ENCODE data around the gene CDC37. TPM values are rescaled to one million over a fixed set of nuclear protein-coding genes. Genes with fewer than 3 reads are reported as not detected.

Gene CDC37
- total RNA-seq, 2 experiments from 2014 or later, result 269 to 332 TPM

DNA sequence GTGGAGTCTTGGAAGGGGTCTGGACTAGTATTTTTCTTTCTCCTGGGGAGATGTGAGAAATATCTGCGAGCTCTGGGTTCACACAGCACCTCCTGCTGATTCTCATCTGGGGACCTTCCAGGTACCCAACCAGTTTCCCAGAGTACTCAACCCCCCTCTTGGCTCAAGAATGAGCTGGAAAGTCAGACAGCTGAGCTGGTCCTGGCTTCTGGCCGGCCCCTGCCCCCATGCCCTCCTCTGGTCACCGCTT is 14.8 kb upstream of the CDC37 start:
- peak overlapping the region; percentile 76 for H3K4me3 ChIP-seq (ENCODE audit: low read depth, low read length, poor library complexity, severe bottlenecking)
- peaks cover 5% of the 10 kb centered on the region; the same call in 1 of the 2 replicates for H3K9me3 ChIP-seq (ENCODE audit: low read length)
- H3K9me2 ChIP-seq (ENCODE audit: insufficient read depth, low read length), result no peaks in the 10 kb centered on the region
- H4K20me1 ChIP-seq (ENCODE audit: insufficient read depth, low read length), result peaks cover 8% of the 10 kb centered on the region
- peaks cover 60% of the 10 kb centered on the region for H3K4me1 ChIP-seq (ENCODE audit: insufficient read depth, low read length, poor library complexity, severe bottlenecking)
- H3K4me2 ChIP-seq (ENCODE audit: low read length), result peak overlapping the region; percentile 72
- BruUV-seq (replicated peaks), result no TSS peak
- TF ChIP-seq EZH2phosphoT487 (IDR thresholded peaks at IDR 0.05; ENCODE audit: borderline replicate concordance, low read depth, low read length), result no peak
- TF ChIP-seq, protein P1, sequence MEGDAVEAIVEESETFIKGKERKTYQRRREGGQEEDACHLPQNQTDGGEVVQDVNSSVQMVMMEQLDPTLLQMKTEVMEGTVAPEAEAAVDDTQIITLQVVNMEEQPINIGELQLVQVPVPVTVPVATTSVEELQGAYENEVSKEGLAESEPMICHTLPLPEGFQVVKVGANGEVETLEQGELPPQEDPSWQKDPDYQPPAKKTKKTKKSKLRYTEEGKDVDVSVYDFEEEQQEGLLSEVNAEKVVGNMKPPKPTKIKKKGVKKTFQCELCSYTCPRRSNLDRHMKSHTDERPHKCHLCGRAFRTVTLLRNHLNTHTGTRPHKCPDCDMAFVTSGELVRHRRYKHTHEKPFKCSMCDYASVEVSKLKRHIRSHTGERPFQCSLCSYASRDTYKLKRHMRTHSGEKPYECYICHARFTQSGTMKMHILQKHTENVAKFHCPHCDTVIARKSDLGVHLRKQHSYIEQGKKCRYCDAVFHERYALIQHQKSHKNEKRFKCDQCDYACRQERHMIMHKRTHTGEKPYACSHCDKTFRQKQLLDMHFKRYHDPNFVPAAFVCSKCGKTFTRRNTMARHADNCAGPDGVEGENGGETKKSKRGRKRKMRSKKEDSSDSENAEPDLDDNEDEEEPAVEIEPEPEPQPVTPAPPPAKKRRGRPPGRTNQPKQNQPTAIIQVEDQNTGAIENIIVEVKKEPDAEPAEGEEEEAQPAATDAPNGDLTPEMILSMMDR (conservative IDR thresholded peaks at IDR 0.05; ENCODE audit: low read length), result no peak
- H3K79me2 ChIP-seq (ENCODE audit: insufficient read depth, low read depth, low read length), result peaks cover 68% of the 10 kb centered on the region
- H2AFZ ChIP-seq (ENCODE audit: low read length), result no peak overlapping the region
- ChIA-PET POLR2A (interaction anchor here (0.5 to 4.2 kb wide), 5 partner anchors 10 to 159 kb away, joined by 3 to 60 read pairs (median 5); partner anchors contain the start of genes ATG4D and CDC37), CTCF (ENCODE audit: unreplicated experiment) (interaction anchor here (0.8 to 2.0 kb wide), 2 partner anchors 10 to 12 kb away, joined by 4 to 27 read pairs; no protein-coding TSS in a partner anchor)
- peaks cover 18% of the 10 kb centered on the region for H3K36me3 ChIP-seq (ENCODE audit: insufficient read depth, low read length)
- DNase-seq (ENCODE audit: low spot score), result no peak
- H3K27ac ChIP-seq (ENCODE audit: low read depth, low read length, poor library complexity, severe bottlenecking), result peak overlapping the region; percentile 100
- intact Hi-C loops (cut with micrococcal nuclease; ENCODE audit: unreplicated experiment), result loop anchor here (5.0 kb wide), 1 partner anchor 554 kb away; no protein-coding TSS in a partner anchor

DNA sequence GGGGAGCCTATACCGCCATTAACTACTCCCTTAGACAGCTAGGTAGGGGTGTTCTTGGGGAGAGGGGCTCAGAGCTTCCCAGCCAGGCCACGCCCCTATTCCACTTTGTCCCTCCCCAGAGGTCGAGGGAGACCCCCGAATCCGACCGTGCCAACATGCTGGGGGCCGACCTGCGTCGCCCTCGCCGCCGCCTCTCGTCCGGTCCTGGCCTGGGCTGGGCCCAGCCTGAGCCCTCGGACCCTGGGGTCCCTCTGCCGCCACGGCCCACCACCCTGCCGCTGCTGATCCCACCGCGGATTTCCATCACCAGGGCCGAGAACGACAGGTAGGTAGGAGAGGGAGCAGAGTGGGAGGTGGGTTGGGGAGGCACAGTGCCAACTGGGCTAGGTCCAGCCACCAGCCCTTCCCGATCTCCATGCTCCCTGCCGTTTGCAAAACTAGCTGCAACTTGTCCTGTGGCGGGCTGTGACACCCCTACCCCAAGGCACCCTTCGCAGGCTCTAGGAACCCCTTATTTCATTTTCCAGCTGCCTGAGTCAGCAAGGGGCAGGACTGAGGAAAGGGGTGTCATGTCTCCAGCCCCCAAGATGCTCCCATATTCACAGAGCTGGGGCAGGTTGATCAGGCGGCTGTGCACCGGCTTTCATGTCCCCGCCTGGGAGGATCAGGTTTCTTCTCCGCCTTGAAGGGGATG is 14.3 kb upstream of the CDC37 start:
- BruUV-seq (replicated peaks), result no TSS peak
- intact Hi-C loops (cut with micrococcal nuclease; ENCODE audit: unreplicated experiment), result loop anchor here (5.0 kb wide), 1 partner anchor 555 kb away; no protein-coding TSS in a partner anchor
- no peak overlapping the region for H2AFZ ChIP-seq (ENCODE audit: low read length)
- peak overlapping the region; percentile 100 for H3K27ac ChIP-seq (ENCODE audit: low read depth, low read length, poor library complexity, severe bottlenecking)
- no peaks in the 10 kb centered on the region for H3K9me2 ChIP-seq (ENCODE audit: insufficient read depth, low read length)
- H3K9me3 ChIP-seq (ENCODE audit: low read length), result peaks cover 5% of the 10 kb centered on the region; the same call in 1 of the 2 replicates
- DNase-seq (ENCODE audit: low spot score), result peak; percentile 58
- H3K4me2 ChIP-seq (ENCODE audit: low read length), result peak overlapping the region; percentile 72
- POLR2A ChIA-PET, result interaction anchor here (0.5 to 4.2 kb wide), 5 partner anchors 10 to 158 kb away, joined by 3 to 60 read pairs (median 5); partner anchors contain the start of genes ATG4D and CDC37
- H4K20me1 ChIP-seq (ENCODE audit: insufficient read depth, low read length), result peaks cover 7% of the 10 kb centered on the region
- TF ChIP-seq EZH2phosphoT487 (IDR thresholded peaks at IDR 0.05; ENCODE audit: borderline replicate concordance, low read depth, low read length), result no peak
- TF ChIP-seq, protein P1 (conservative IDR thresholded peaks at IDR 0.05; ENCODE audit: low read length), result no peak
- H3K4me3 ChIP-seq (ENCODE audit: low read depth, low read length, poor library complexity, severe bottlenecking), result peak overlapping the region; percentile 76
- CTCF ChIA-PET (ENCODE audit: unreplicated experiment), result interaction anchor here (0.8 to 2.0 kb wide), 2 partner anchors 11 to 12 kb away, joined by 4 to 27 read pairs; no protein-coding TSS in a partner anchor
- H3K36me3 ChIP-seq (ENCODE audit: insufficient read depth, low read length), result peaks cover 18% of the 10 kb centered on the region
- peaks cover 63% of the 10 kb centered on the region for H3K79me2 ChIP-seq (ENCODE audit: insufficient read depth, low read depth, low read length)
- peaks cover 61% of the 10 kb centered on the region for H3K4me1 ChIP-seq (ENCODE audit: insufficient read depth, low read length, poor library complexity, severe bottlenecking)
